Endothelial cell (in vitro differentiated cells): ENCODE data around the gene KRTAP4-6. TPM values are rescaled to one million over a fixed set of nuclear protein-coding genes. Genes with fewer than 3 reads are reported as not detected.
"Not testable (repeated sequence)": the region's sequence is repeated elsewhere in the genome, so short reads cannot be mapped to it uniquely, and the experiment has no call there.

Experiments used
- DNase-seq: peaks from one replicate; pipeline ENCODE4 v3.0.0; 2021; ENCODE audit warnings: low spot score
- H3K27ac Mint-ChIP-seq: one replicate; pipeline ENCODE4 v1.8.0; 2021; ENCODE audit warnings: mixed read lengths, inconsistent platforms; ENCODE audit not compliant: unreplicated experiment
- H3K27me3 Mint-ChIP-seq: one replicate; pipeline ENCODE4 v1.8.0; 2021; ENCODE audit warnings: mild to moderate bottlenecking, moderate library complexity, mixed read lengths, inconsistent platforms; ENCODE audit not compliant: unreplicated experiment
- H3K36me3 Mint-ChIP-seq: one replicate; pipeline ENCODE4 v1.8.0; 2021; ENCODE audit warnings: mild to moderate bottlenecking, low read depth, mixed read lengths, inconsistent platforms; ENCODE audit not compliant: unreplicated experiment
- H3K4me1 Mint-ChIP-seq: one replicate; pipeline ENCODE4 v1.8.0; 2021; ENCODE audit warnings: mild to moderate bottlenecking, mixed read lengths, inconsistent platforms; ENCODE audit not compliant: unreplicated experiment
- H3K4me3 Mint-ChIP-seq: one replicate; pipeline ENCODE4 v1.8.0; 2021; ENCODE audit warnings: mild to moderate bottlenecking, mixed read lengths, inconsistent platforms; ENCODE audit not compliant: unreplicated experiment
- H3K9me3 Mint-ChIP-seq: one replicate; pipeline ENCODE4 v1.8.0; 2021; ENCODE audit warnings: mixed read lengths, inconsistent platforms; ENCODE audit not compliant: unreplicated experiment
- CTCF ChIP-seq: fragments of 200-600 bp; sonication (generic); IDR thresholded peaks from one replicate; pipeline ENCODE4 v1.5.0; 2021; ENCODE audit warnings: antibody characterized with exemption; ENCODE audit not compliant: unreplicated experiment
- total RNA-seq: library from RNA; stranded (reverse); fragmentation: NEBNext Ultra II Directional; extraction: Animal tissue kit (Norgen Biotek cat#: 25700); gene quantifications from one replicate; pipeline ENCODE4 v1.2.1, GENCODE V29; 2021; ENCODE audit not compliant: unreplicated experiment

Gene KRTAP4-6
- total RNA-seq, 1 donor from 2014 or later, result not detected

GRCh38 chr17:41101586-41102259 lies 38.6 kb downstream of the KRTAP4-6 start, which contains the start of gene KRTAP4-16:
Gene KRTAP4-16, minus strand, starts transcription at chr17:41102209. Its CDS starts 0 bp downstream, at chr17:41102209.
- Mint-ChIP-seq H3K9me3 (no peaks in the 10 kb centered on the region), H3K27me3 (no peaks in the 10 kb centered on the region), H3K27ac (no peak within 1 kb of the TSS), H3K36me3 (no peaks in the 10 kb centered on the region), H3K4me1 (no peaks in the 10 kb centered on the region), H3K4me3 (no peak within 1 kb of the TSS)
- DNase-seq, result no peak
- no peak for TF ChIP-seq CTCF

GRCh38 chr17:41099682-41100480 lies 40.5 kb downstream of the KRTAP4-6 start:
- not testable (repeated sequence) for H3K9me3 Mint-ChIP-seq, H3K4me3 Mint-ChIP-seq, H3K36me3 Mint-ChIP-seq, DNase-seq, H3K4me1 Mint-ChIP-seq, H3K27ac Mint-ChIP-seq, H3K27me3 Mint-ChIP-seq

- no peaks in the 10 kb centered on the region for H3K36me3 Mint-ChIP-seq
- TF ChIP-seq CTCF, result no peak
- no peaks in the 10 kb centered on the region for H3K9me3 Mint-ChIP-seq
- no peak for DNase-seq
- no peak overlapping the region for H3K4me3 Mint-ChIP-seq
- H3K4me1 Mint-ChIP-seq, result no peaks in the 10 kb centered on the region
- H3K27ac Mint-ChIP-seq, result no peak overlapping the region
- H3K27me3 Mint-ChIP-seq, result no peaks in the 10 kb centered on the region
Measured at GRCh38 chr17:41098481-41098880, 41.9 kb downstream of the KRTAP4-6 start.

- Mint-ChIP-seq H3K4me3 (no peak within 1 kb of the TSS), H3K9me3 (no peaks in the 10 kb centered on the region)
- TF ChIP-seq CTCF, result no peak
Measured at GRCh38 chr17:41098042-41098441, 42.3 kb downstream of the KRTAP4-6 start, which contains the start of gene KRTAP4-8. Gene KRTAP4-8, minus strand, starts transcription at chr17:41098142. Its CDS starts 58 bp downstream, at chr17:41098084.

GRCh38 chr17:41096055-41096454 lies 44.3 kb downstream of the KRTAP4-6 start:
- Mint-ChIP-seq H3K36me3 (no peaks in the 10 kb centered on the region), H3K9me3 (no peaks in the 10 kb centered on the region), H3K27ac (no peak overlapping the region), H3K4me1 (no peaks in the 10 kb centered on the region), H3K27me3 (no peaks in the 10 kb centered on the region), H3K4me3 (no peak overlapping the region)
- no peak for DNase-seq
- no peak for TF ChIP-seq CTCF

More at GRCh38 chr17:41098042-41098441, 42.3 kb downstream of the KRTAP4-6 start, which contains the start of gene KRTAP4-8:
- Mint-ChIP-seq H3K27ac (no peak within 1 kb of the TSS), H3K36me3 (no peaks in the 10 kb centered on the region), H3K27me3 (no peaks in the 10 kb centered on the region), H3K4me1 (no peaks in the 10 kb centered on the region)
- DNase-seq, result no peak

Other genes starting within 250 kb of the KRTAP4-6 start
- not detected for gene KRT23, start 202.9 kb downstream of the KRTAP4-6 start, total RNA-seq
- gene KRT39, start 173.6 kb downstream of the KRTAP4-6 start, total RNA-seq, result 0.15 TPM
- not detected for gene KRT40, start 156.2 kb downstream of the KRTAP4-6 start, total RNA-seq
- not detected for gene KRTAP3-3, start 146.4 kb downstream of the KRTAP4-6 start, total RNA-seq
- not detected for gene KRTAP3-2, start 140.6 kb downstream of the KRTAP4-6 start, total RNA-seq
- not detected for gene KRTAP3-1, start 131.4 kb downstream of the KRTAP4-6 start, total RNA-seq
- gene KRTAP1-5, start 113.3 kb downstream of the KRTAP4-6 start, total RNA-seq, result not detected
- gene KRTAP1-4, start 110.3 kb downstream of the KRTAP4-6 start, total RNA-seq, result not detected
- not detected for gene KRTAP1-3, start 105.7 kb downstream of the KRTAP4-6 start, total RNA-seq
- gene KRTAP1-1, start 99.1 kb downstream of the KRTAP4-6 start, total RNA-seq, result not detected
- not detected for gene KRTAP2-1, start 93.2 kb downstream of the KRTAP4-6 start, total RNA-seq
- not detected for gene KRTAP2-2, start 85.3 kb downstream of the KRTAP4-6 start, total RNA-seq
- not detected for gene KRTAP2-3, start 80.4 kb downstream of the KRTAP4-6 start, total RNA-seq
- gene KRTAP2-4, start 74.7 kb downstream of the KRTAP4-6 start, total RNA-seq, result not detected
- not detected for gene KRTAP4-7, start 56.4 kb downstream of the KRTAP4-6 start, total RNA-seq
- not detected for gene KRTAP4-8, start 42.4 kb downstream of the KRTAP4-6 start, total RNA-seq
- not detected for gene KRTAP4-16, start 38.3 kb downstream of the KRTAP4-6 start, total RNA-seq
- not detected for gene KRTAP4-9, start 35.2 kb downstream of the KRTAP4-6 start, total RNA-seq
- gene KRTAP4-11, start 22.2 kb downstream of the KRTAP4-6 start, total RNA-seq, result not detected
- not detected for gene KRTAP4-12, start 16.4 kb downstream of the KRTAP4-6 start, total RNA-seq
- gene KRTAP4-5, start 9.3 kb upstream of the KRTAP4-6 start, total RNA-seq, result not detected
- gene KRTAP4-4, start 20.2 kb upstream of the KRTAP4-6 start, total RNA-seq, result not detected
- gene KRTAP4-3, start 27.7 kb upstream of the KRTAP4-6 start, total RNA-seq, result not detected
- gene KRTAP4-2, start 37.7 kb upstream of the KRTAP4-6 start, total RNA-seq, result not detected
- gene KRTAP4-1, start 44.4 kb upstream of the KRTAP4-6 start, total RNA-seq, result not detected
- not detected for gene KRTAP9-1, start 49.3 kb upstream of the KRTAP4-6 start, total RNA-seq
- not detected for gene KRTAP9-2, start 86.1 kb upstream of the KRTAP4-6 start, total RNA-seq
- gene KRTAP9-3, start 91.9 kb upstream of the KRTAP4-6 start, total RNA-seq, result not detected
- not detected for gene KRTAP9-8, start 97.5 kb upstream of the KRTAP4-6 start, total RNA-seq
- not detected for gene KRTAP9-4, start 109.1 kb upstream of the KRTAP4-6 start, total RNA-seq
- gene KRTAP9-9, start 114.8 kb upstream of the KRTAP4-6 start, total RNA-seq, result not detected
- gene KRTAP9-6, start 124.8 kb upstream of the KRTAP4-6 start, total RNA-seq, result not detected
- not detected for gene KRTAP9-7, start 135.2 kb upstream of the KRTAP4-6 start, total RNA-seq
- not detected for gene KRTAP29-1, start 162.3 kb upstream of the KRTAP4-6 start, total RNA-seq
- not detected for gene KRTAP16-1, start 168.8 kb upstream of the KRTAP4-6 start, total RNA-seq
- gene KRTAP17-1, start 175.2 kb upstream of the KRTAP4-6 start, total RNA-seq, result not detected
- not detected for gene KRT33A, start 210.3 kb upstream of the KRTAP4-6 start, total RNA-seq
- not detected for gene KRT33B, start 229.3 kb upstream of the KRTAP4-6 start, total RNA-seq
- not detected for gene KRT34, start 241.8 kb upstream of the KRTAP4-6 start, total RNA-seq